GM12891 (cell line): ENCODE measurements around the gene EXOSC1.

Source experiments
- DNase-seq: peaks from one replicate; pipeline ENCODE4 v3.0.0; 2011; ENCODE audit warnings: low spot score; ENCODE audit not compliant: insufficient read length
- FAIRE-seq: peaks from 2 replicates; lab custom pipeline; 2011; peaks lifted over from hg19 to GRCh38; lab: Jason Lieb, UNC
- PAX5 ChIP-seq: IDR thresholded peaks from 2 replicates; pipeline ENCODE4 v1.6.1; 2011; ENCODE audit warnings: low read length, moderate library complexity, mild to moderate bottlenecking; ENCODE audit not compliant: insufficient read depth, severe bottlenecking
- POLR2A ChIP-seq: IDR thresholded peaks from 2 replicates; pipeline ENCODE4 v1.6.1; 2011; ENCODE audit warnings: low read depth, low read length, control low read depth
- POLR2AphosphoS5 ChIP-seq: IDR thresholded peaks from 2 replicates; pipeline ENCODE4 v1.6.1; 2011; ENCODE audit warnings: low read depth, low read length, control low read depth
- POU2F2 ChIP-seq: IDR thresholded peaks from 2 replicates; pipeline ENCODE4 v1.6.1; 2011; ENCODE audit warnings: low read depth, mild to moderate bottlenecking, control low read depth, low read length, moderate library complexity
- SPI1 ChIP-seq: IDR thresholded peaks from 2 replicates; pipeline ENCODE4 v1.6.1; 2011; ENCODE audit warnings: low read depth, low read length, control low read depth
- TAF1 ChIP-seq: IDR thresholded peaks from 2 replicates; pipeline ENCODE4 v1.6.1; 2011; ENCODE audit warnings: low read depth, low read length, control low read depth

EXOSC1 gene

GRCh38 chr10:97462309-97462708 is 16.5 kb upstream of the EXOSC1 start:
- TF ChIP-seq POLR2AphosphoS5 (no peak), POU2F2 (no peak), POLR2A (no peak), SPI1 (no peak)
- DNase-seq = no peak
- FAIRE-seq = no peak

- no peak for TF ChIP-seq POU2F2
- TF ChIP-seq SPI1 = no peak
- TF ChIP-seq PAX5 = no peak
- no peak for TF ChIP-seq POLR2AphosphoS5
- no peak for TF ChIP-seq POLR2A
- TF ChIP-seq TAF1 = no peak
- FAIRE-seq = no peak
Observed at GRCh38 chr10:97459933-97460332, 14.1 kb upstream of the EXOSC1 start.

GRCh38 chr10:97459111-97459510 is 13.3 kb upstream of the EXOSC1 start:
- no peak for DNase-seq
- no peak for FAIRE-seq
- TF ChIP-seq POLR2A (no peak), SPI1 (no peak), POLR2AphosphoS5 (no peak), POU2F2 (no peak), PAX5 (no peak), TAF1 (no peak)

More at GRCh38 chr10:97459933-97460332, 14.1 kb upstream of the EXOSC1 start:
- DNase-seq = no peak

GRCh38 chr10:97456686-97457065 is 10.9 kb upstream of the EXOSC1 start:
- no peak for FAIRE-seq
- TF ChIP-seq PAX5 = no peak
- TF ChIP-seq SPI1 = no peak
- TF ChIP-seq POLR2A = no peak
- TF ChIP-seq POLR2AphosphoS5 = no peak
- TF ChIP-seq POU2F2 = no peak
- no peak for TF ChIP-seq TAF1
- no peak for DNase-seq

- no peak for DNase-seq
- TF ChIP-seq POU2F2 (no peak), SPI1 (no peak), TAF1 (no peak), POLR2AphosphoS5 (no peak)
- FAIRE-seq = no peak
Observed at GRCh38 chr10:97456034-97456685, 10.4 kb upstream of the EXOSC1 start.

- no peak for TF ChIP-seq TAF1
- no peak for TF ChIP-seq PAX5
- no peak for TF ChIP-seq SPI1
- no peak for TF ChIP-seq POLR2A
- no peak; the same call in 1 of the 2 replicates for TF ChIP-seq POLR2AphosphoS5
- no peak for TF ChIP-seq POU2F2
- FAIRE-seq (no peak), DNase-seq (no peak)
Observed at GRCh38 chr10:97454330-97455036, 8.7 kb upstream of the EXOSC1 start.

GRCh38 chr10:97452352-97452751 is 6.5 kb upstream of the EXOSC1 start:
- no peak for FAIRE-seq
- no peak for DNase-seq
- TF ChIP-seq TAF1 = no peak
- TF ChIP-seq SPI1 = no peak
- TF ChIP-seq POU2F2 = no peak
- no peak; the same call in 1 of the 2 replicates for TF ChIP-seq POLR2AphosphoS5
- no peak for TF ChIP-seq POLR2A
- TF ChIP-seq PAX5 = no peak

- FAIRE-seq (no peak), DNase-seq (no peak)
- TF ChIP-seq POLR2AphosphoS5 (no peak), POU2F2 (no peak), POLR2A (no peak), TAF1 (no peak), PAX5 (no peak), SPI1 (no peak)
Observed at GRCh38 chr10:97451605-97452004, 5.8 kb upstream of the EXOSC1 start.

- no peak for FAIRE-seq
- no peak for DNase-seq
- TF ChIP-seq TAF1 = no peak
- no peak for TF ChIP-seq POLR2AphosphoS5
- TF ChIP-seq POLR2A = no peak
- TF ChIP-seq POU2F2 = no peak
Observed at GRCh38 chr10:97450828-97451227, 5.0 kb upstream of the EXOSC1 start.

- TF ChIP-seq POU2F2 (no peak), PAX5 (no peak)
- DNase-seq (no peak), FAIRE-seq (peak; percentile 71)
Observed at GRCh38 chr10:97445357-97445721, 467 bp downstream of the EXOSC1 start.
